ENCODE data around the gene ARHGAP15.

Gene ARHGAP15

DNA sequence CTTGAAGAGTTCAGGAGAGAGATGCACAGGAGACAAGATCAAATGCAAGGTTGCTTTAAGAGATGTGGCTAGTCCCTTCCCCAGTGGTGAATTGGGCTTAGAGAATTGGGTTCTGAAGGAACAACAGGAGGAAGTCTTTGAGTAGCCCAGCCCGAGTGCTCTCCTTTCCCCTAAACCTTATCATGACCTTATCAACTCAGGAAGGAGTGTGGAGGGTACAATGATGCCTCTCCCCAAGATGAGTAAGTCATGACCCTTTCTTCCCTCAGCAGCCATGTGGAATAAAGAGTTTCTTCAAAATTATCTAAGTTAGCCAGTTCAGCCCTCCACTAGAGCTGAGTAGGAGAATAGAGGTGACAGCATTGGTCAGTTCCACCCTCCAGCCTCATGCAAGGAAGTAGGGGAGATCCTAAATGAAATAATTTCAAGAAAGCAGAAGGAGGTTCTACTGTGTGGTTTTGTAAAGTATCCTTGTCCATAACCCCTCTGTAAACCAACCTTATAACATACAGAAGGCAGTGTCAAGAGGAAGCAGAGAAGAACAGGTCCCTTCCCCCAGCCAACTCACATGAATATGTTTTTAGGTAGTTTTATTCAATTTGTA, 88.4 kb downstream of the ARHGAP15 start:
- in situ Hi-C loops (cut with MboI; ENCODE audit: low sequenced_read_pairs): loop anchor here (25.0 kb wide), 1 partner anchor 105 kb away; no protein-coding TSS in a partner anchor

DNA sequence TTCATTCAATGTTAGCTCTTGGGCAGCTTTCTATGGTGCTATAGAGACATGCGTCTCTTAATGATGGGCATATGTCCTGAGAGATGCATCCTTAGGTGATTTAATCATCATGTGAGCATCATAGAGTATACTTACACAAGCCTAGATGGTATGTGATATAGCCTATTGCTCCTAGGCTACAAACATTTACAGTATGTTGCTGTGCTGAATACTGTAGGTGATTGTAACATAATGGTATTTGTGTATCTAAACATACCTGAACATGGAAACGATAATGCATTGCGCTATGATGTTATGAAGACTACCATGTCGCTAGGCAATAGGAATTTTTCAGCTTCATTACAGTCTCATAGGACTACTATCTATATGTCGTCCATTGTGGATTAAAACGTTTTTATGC, 89.4 kb downstream of the ARHGAP15 start:
- in situ Hi-C loops (cut with MboI; ENCODE audit: low sequenced_read_pairs): loop anchor here (25.0 kb wide), 1 partner anchor 106 kb away; no protein-coding TSS in a partner anchor

DNA sequence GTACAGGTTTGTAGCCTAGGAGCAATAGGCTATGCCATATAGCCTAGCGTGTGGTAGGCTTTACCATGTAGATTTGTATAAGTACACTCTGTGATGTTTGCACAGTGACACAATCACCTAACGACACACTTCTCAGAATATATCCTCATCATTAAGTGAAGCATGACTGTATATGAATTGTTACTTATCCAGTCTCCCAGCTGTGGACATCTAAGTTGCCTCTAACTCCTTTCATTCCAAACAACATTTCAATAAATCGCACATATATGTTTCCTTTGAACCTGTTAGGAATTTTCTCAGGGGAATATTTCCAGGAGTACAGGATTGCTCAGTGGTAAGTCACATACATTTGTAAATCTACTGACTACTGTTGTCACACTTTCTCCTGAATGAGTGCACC, 90.0 kb downstream of the ARHGAP15 start:
- in situ Hi-C loops (cut with MboI; ENCODE audit: low sequenced_read_pairs): loop anchor here (25.0 kb wide), 1 partner anchor 107 kb away; no protein-coding TSS in a partner anchor

DNA sequence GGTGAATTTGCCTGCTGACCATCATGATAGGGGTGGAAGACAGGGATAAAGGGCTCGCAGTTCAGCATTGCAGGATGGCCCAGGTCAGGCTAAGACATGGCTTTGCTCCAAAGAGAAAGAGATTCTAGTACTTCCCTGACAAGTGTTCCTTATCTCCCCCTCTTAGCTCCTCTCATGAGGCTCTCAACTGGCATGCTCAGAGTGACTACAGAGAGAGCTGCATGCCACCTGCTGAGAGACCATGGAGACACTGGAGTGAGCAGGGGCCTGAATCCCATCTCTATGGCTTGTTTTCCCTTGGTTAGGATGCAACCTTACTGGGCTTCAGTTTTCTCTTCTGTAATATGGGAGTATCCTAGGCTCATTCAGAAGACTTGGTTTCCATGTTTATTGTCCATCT, 94.3 kb downstream of the ARHGAP15 start:
- in situ Hi-C loops (cut with MboI; ENCODE audit: low sequenced_read_pairs): loop anchor here (25.0 kb wide), 1 partner anchor 111 kb away; no protein-coding TSS in a partner anchor

DNA sequence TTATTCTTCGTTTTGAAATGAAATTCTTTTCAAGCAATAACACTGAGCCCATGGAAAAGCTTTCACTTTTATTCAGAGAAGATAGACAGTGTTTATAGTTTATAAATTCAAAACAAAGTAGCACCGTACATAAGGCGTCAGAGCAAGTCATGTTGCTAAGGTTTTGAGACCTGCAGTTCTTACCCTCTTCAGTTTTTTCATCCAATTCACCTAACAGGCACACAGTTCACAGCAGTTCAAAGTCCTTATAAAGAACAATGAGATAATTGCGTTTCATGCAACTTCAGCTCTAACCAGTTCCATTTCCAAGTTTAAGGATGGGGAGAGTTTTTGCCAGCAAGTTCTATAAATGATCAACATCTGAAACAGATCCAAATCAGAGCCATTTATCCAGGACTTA, 96.7 kb downstream of the ARHGAP15 start:
- in situ Hi-C loops (cut with MboI; ENCODE audit: low sequenced_read_pairs): no loop called here

DNA sequence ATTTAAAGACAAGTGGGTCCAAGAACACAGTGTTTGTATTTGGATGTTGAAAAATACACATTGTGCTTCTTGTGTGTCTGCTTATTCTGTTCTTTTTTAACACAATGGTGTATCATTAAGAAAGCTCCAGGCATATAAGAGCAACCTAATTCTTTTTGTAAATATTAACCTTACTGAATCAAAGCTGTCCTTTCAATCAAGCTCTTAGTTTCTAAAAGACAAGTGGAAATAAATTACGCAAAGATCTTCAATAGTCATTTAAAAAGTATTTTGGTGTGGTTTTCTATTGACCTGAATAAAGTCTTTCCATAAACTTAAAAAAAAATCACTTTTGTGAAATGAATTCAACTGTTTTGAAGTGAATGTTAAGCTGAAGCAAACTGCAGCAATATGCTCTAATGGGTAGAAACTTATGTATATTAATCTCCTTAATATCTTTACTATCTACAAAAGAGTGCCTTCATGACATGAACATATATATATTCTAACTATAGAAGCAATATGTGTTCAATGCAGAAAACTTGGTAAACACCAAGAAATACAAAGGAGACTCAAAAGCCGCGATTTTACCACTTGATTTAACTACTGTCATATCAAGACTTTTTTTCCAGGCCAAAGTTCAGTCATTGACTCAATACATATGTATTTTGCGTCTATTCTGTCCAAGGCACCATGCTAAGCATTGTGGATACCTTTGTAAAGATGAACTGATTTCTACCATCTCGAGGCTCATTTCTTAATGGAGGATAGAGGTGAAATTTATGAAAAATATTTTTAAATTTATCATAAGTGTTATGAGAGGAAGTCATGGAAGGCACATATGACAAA, 97.7 kb downstream of the ARHGAP15 start:
- in situ Hi-C loops (cut with MboI; ENCODE audit: low sequenced_read_pairs): no loop called here

DNA sequence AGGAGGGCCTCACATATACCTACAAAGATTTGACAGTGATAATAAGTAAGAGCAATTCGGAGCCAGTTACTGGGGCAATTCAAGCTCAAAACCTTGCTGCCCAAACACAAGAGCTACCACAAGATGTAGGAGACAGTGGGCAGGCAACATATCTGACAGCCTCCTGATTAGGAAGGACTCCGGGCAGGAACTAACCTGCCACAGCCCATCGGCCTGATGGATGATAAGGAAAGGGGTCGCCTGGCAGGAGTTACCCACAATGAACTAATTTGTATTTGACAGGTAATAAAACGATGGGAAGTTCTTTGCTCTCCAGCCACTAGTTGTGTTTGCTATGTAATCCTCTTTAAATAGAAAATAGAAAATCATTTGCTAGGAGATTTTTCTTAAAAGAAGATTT, 100.2 kb downstream of the ARHGAP15 start:
- in situ Hi-C loops (cut with MboI; ENCODE audit: low sequenced_read_pairs): no loop called here

DNA sequence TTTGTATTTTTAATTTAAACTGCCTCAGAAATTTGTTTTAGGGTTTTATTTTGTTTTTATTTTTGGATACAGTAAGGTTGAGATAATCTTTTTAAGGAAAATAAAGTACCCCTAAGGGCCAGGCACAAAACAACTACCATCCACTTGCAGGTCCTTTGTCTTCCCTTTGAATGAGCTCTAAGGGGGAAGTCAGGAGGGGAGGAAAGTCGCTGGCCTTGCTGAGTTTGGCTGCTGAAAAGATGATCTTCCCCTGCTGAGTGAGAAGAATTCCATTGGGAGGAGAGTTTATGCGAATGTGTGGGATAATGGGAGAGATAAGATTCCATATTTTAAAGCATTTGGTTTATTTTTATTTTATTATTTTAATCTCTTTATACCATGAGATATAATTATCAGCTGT, 100.7 kb downstream of the ARHGAP15 start:
- in situ Hi-C loops (cut with MboI; ENCODE audit: low sequenced_read_pairs): no loop called here

GRCh38 chr2:143230506-143231253, 101.5 kb downstream of the ARHGAP15 start:
- in situ Hi-C loops (cut with MboI; ENCODE audit: low sequenced_read_pairs): no loop called here

DNA sequence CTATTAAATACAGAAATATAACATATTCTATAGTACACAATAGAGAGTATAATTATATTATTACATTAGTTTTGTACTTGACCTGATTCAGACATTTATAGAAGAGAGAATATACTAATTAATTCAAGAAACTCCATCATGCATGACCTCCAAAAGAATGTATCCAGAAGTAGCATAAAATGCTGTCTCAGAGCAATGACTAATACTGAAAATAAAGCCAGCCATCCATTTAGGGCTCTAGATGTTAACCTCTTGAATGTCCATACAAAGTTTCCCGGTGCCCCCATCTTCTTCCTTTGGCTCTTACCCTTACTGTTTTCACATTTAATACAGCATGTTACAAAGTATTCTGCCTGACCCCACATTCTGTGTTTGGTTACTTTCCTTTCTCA, 102.0 kb downstream of the ARHGAP15 start:
- in situ Hi-C loops (cut with MboI; ENCODE audit: low sequenced_read_pairs): no loop called here

- in situ Hi-C loops (cut with MboI; ENCODE audit: low sequenced_read_pairs): no loop called here
Observed at GRCh38 chr2:143237146-143237777, 108.0 kb downstream of the ARHGAP15 start.

DNA sequence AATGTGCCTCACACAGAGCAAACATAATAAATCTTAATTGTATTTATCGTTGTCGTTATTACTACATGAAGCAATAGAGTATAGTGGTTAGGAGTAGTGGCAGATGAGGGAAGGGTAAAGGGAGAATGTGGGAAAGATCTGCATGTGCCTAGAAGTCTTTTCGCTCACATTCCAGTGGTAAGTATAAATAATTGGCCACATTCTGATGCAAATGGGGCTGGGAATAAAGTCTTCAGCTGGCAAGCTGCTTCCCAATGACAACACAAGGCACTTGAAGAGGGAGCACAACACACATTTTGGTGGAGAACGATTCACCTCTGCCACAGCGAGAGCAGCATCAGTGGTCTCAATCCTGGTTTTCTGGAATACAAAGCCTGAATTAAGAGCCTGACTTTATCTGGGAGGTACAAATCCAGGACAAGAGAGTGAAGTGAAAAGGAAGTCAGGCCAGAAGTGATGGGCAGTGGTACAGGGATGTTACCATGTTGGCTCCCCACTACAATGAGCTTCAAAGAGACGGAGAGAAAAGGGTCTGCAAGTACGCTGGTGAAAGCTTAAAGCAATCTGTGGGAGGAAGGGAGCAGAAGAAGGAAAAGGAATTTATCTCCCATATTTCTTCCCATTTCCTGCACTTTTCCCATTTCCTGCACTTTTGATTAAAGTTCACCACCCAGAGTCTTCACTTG, 112.3 kb downstream of the ARHGAP15 start:
- in situ Hi-C loops (cut with MboI; ENCODE audit: low sequenced_read_pairs): no loop called here

- in situ Hi-C loops (cut with MboI; ENCODE audit: low sequenced_read_pairs): no loop called here
Observed at GRCh38 chr2:143246246-143246645, 117.0 kb downstream of the ARHGAP15 start.

DNA sequence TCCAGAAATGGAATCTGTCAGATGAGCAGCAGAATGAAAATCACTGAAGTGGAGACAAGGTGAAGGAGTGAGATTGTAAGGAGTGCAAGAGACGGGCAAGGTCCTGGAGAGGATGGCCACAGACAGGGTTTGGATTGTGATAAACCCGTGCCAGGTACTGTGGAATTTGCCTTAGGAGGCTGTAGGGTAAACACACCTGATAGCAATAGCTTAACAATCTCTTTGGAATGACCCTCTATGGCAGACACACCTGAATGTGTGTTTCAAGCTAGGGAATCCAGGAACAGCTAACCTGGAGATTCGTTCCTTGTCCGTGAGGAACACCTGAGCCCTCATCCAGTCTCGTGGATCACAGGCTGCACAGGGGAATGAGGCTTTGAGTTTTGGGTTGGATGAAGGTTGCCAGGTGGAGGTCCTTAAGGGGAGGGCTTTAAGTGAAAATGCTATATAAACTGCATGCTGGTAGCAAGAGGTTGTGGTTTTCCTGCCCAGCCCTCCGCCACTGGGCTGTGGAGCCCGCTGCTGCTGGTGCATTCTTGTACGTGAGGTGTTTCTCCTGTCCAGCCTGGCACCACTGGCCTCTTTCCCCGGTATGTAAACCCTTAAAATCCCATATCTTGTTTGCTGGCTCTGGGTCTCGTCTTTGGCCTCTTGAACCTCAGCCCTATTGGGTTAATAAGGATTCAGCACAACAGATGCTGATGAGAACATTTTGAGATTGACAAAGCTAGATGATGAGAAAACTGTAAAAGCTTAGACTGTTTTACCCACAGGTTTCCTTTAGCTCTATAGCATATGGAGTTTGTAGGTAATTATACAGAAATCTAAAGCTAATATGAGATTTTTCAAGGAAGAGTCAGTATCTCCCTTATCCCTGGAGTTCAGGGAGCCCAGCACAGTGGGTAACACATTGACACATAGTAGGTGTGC, 117.9 kb downstream of the ARHGAP15 start:
- in situ Hi-C loops (cut with MboI; ENCODE audit: low sequenced_read_pairs): no loop called here

GRCh38 chr2:143248631-143249030, 119.4 kb downstream of the ARHGAP15 start:
- in situ Hi-C loops (cut with MboI; ENCODE audit: low sequenced_read_pairs): no loop called here

- in situ Hi-C loops (cut with MboI; ENCODE audit: low sequenced_read_pairs): no loop called here
Observed at GRCh38 chr2:143251681-143252080, 122.5 kb downstream of the ARHGAP15 start.

DNA sequence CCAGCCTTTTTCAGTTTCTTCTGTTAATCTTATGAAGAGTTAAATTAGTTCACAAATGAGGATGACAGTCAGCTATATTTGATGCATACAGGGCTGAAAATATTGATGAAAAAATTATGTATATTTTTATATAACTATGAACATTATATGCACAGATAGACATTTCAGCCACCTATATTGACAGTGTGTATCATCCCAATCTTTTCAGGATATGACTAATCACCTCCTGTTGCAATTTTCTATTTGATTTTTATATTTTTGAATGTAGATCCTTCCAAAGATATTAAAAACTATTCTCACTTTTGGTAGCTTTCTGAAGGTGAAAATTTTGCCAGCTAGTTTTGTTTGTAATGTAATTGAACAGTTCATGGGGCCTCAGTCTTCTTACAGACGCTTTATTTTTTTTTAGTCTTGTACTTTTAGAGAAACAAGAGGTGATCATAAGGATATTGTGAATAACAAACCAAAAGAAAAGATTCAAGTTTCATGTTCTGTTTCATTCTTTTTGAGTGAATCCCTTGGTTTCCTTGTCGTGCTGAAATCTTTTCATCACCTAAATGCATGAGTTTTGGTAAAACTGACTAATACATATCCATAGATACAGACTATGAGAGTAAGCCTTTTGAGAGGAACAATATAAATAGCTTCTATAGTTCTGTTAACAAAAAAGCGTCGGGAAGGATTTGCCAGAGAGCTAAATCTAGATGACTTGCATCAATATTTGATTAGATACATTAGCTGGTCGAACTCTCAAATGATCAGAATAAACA, 123.1 kb downstream of the ARHGAP15 start:
- in situ Hi-C loops (cut with MboI; ENCODE audit: low sequenced_read_pairs): no loop called here

DNA sequence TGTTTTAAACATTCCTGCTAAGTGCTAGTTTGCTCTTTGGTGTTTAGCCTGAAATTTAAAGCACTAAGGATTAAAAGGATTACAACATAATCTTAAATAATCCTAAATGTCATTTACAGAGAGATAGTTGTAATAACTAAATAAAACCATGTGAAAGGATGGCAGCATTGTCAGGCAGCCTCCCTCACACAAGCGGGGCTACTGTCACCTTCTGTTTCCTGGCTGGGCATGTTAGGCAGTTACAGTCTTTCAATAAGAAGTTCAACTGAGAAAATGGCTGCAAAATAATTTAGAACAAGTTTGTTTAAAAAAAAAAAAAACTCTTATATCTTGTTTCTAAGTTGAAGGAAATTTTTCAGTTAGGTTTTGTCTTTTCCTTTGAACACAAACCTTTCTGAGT, 124.9 kb downstream of the ARHGAP15 start:
- in situ Hi-C loops (cut with MboI; ENCODE audit: low sequenced_read_pairs): no loop called here

GRCh38 chr2:143255086-143255485, 125.9 kb downstream of the ARHGAP15 start:
- in situ Hi-C loops (cut with MboI; ENCODE audit: low sequenced_read_pairs): no loop called here
